Measurements from ENCODE around the gene CSTB. TPM values are rescaled to one million over a fixed set of nuclear protein-coding genes. Genes with fewer than 3 reads are reported as not detected.
A peak's percentile ranks its signal among the peaks of the same experiment; 100 is the strongest.

Gene CSTB
- total RNA-seq, 1 experiment from 2014 or later: 14.9 TPM

- Histone ChIP-seq H3K27ac (no peak overlapping the region), H3K36me3 (no peaks in the 10 kb centered on the region), H3K27me3 (replicated peaks) (no peaks in the 10 kb centered on the region), H3K4me3 (no peak overlapping the region), H3K4me1 (replicated peaks) (peaks cover 33% of the 10 kb centered on the region), H3K9me3 (replicated peaks) (no peaks in the 10 kb centered on the region)
- no peak for DNase-seq (ENCODE audit: low read depth in 1 of 2, low spot score in 2 of 2)
Observed at GRCh38 chr21:43814215-43815106, 38.4 kb upstream of the CSTB start.

DNA sequence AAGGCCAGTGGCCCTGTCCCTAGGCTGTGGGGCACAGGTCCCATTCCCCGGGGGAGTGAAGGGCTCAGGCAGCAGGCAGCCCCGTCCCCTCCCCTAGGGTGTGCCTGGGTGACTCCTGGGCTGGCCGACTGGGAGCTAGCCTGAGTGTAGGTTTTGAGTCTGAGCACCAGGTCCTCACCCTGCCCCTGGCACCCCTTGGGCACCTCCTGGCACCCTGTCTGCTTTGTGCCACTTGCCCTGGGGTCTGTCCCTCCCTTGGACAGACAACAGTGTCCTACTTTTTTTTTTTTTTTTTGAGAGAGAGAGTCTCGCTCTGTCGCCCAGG lies 37.5 kb upstream of the CSTB start:
- H3K27ac ChIP-seq: no peak overlapping the region
- H3K36me3 ChIP-seq: no peaks in the 10 kb centered on the region; the same call in 1 of the 2 replicates
- H3K27me3 ChIP-seq (replicated peaks): no peaks in the 10 kb centered on the region
- DNase-seq (ENCODE audit: low read depth in 1 of 2, low spot score in 2 of 2): no peak
- no peaks in the 10 kb centered on the region for H3K9me3 ChIP-seq (replicated peaks)
- H3K4me3 ChIP-seq: no peak overlapping the region
- H3K4me1 ChIP-seq (replicated peaks): peaks cover 27% of the 10 kb centered on the region

DNA sequence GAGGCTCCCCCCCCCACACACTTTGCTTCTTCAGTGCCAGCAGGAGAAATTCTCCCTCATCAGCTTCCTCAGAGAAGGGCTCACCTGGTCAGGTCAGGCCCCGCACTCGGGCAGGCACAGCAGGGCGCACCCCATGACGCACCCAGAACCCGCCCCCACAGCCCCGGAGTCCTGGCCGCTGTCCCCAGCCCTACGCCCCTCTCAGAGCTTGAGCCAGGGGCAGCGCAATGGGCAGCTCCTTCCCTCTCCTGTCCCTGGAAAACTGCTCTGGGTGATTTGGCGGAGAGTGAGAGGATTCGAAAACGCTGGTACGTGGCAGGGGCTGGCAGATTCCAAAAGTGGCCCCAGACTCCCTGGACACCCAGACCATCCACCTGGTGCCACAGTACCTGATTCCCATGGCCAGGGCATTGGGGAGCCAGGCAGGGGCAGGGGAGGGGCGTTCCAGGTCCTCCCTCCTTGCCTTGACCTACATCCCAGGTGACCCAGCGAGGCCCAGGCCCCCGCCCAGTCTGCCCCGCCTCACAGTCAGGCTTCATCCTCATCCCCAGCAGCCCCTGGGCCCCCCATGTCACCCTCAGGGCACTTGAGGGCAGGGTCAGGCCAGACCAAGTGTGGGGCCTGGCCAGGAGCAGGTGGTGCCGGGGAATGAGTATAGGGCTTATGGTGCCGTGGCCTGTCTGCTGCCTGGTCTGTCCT lies 37.0 kb upstream of the CSTB start:
- DNase-seq (ENCODE audit: low read depth in 1 of 2, low spot score in 2 of 2): no peak
- Histone ChIP-seq H3K36me3 (no peaks in the 10 kb centered on the region; the same call in 1 of the 2 replicates), H3K27me3 (replicated peaks) (no peaks in the 10 kb centered on the region), H3K27ac (peak overlapping the region; percentile 24; the same call in 1 of the 2 replicates), H3K4me1 (replicated peaks) (peaks cover 25% of the 10 kb centered on the region), H3K9me3 (replicated peaks) (no peaks in the 10 kb centered on the region), H3K4me3 (no peak overlapping the region)

DNA sequence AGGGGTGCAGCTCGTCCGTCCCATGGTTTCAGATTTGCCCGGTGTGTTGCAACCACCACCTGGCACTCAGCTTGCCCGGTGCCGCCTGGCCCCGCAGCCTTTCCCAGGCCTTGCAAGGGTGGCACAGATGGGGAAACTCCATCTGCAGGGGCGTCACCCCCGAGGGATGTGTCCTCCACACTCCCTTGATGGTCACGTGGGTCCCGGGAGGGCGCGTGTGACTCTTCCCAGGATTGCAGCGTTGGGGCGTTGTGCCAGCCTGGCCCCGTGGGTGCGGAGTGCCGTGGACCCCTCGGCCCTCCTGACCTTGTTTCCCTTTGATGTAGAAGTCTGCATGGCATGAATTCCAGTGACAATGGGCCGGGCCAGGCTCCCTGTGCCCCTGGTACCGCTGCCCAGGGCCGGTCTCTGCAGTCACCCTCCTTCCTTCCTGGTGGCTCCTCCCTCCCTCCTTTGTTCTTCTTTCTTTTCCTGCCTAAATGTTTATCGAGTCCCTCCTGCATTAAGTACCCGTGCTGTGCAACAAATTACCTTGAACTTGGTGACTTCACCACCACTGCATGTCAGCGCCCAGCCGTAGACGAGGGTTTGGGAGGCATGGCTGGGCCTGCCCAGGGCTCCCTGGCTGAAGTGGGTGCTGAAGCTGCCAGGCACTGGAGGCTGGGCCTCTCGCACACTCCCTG lies 36.2 kb upstream of the CSTB start:
- Histone ChIP-seq H3K4me3 (peak overlapping the region; percentile 18), H3K27me3 (replicated peaks) (no peaks in the 10 kb centered on the region), H3K4me1 (replicated peaks) (peaks cover 25% of the 10 kb centered on the region), H3K9me3 (replicated peaks) (no peaks in the 10 kb centered on the region), H3K36me3 (no peaks in the 10 kb centered on the region; the same call in 1 of the 2 replicates), H3K27ac (peak overlapping the region; percentile 24)
- DNase-seq (ENCODE audit: low read depth in 1 of 2, low spot score in 2 of 2): peak in 1 of 2 experiments; percentile 69

GRCh38 chr21:43811262-43812105 lies 35.4 kb upstream of the CSTB start:
- peak overlapping the region; percentile 18 for H3K4me3 ChIP-seq
- H3K36me3 ChIP-seq: peaks cover 5% of the 10 kb centered on the region; the same call in 1 of the 2 replicates
- H3K27ac ChIP-seq: no peak overlapping the region
- H3K27me3 ChIP-seq (replicated peaks): no peaks in the 10 kb centered on the region
- H3K4me1 ChIP-seq (replicated peaks): peaks cover 25% of the 10 kb centered on the region
- H3K9me3 ChIP-seq (replicated peaks): no peaks in the 10 kb centered on the region
- DNase-seq (ENCODE audit: low read depth in 1 of 2, low spot score in 2 of 2): peak in 1 of 2 experiments; percentile 10

DNA sequence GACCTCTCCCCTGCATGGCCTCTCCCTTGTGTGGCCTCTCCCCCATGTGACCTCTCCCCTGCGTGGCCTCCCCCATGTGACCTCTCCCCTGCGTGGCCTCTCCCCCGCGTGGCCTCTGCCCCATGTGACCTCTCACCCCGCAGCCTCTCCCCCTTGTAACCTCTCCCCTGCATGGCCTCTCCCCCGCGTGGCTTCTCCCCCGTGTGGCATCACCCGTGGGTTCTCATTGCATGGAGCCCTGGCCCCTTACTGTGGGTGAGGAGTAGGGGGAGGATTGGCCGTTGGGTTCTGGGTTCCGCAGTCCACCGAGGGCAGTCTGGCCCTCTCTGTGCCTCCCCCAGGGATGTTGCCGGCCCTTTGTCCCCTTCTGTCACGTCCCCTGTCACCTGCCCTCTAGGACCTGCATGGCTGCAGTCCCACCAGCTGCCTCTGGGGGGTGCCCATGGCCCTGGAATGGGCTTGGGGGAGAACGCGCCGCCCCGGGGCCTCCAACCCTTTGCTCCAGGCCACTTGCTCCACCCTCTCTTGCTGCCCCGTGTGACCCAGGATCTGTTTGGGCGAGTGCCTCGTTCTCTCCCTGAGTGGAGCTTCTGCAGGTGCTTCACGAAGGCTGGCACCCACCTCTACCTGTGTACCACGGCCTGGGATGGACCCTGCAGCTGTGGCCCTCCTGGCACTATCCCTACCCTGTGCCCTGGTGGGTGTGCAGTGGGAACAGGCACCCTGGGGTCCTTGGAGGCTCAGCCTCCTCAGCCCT lies 34.6 kb upstream of the CSTB start:
- H3K36me3 ChIP-seq: peaks cover 13% of the 10 kb centered on the region
- H3K9me3 ChIP-seq (replicated peaks): no peaks in the 10 kb centered on the region
- DNase-seq (ENCODE audit: low read depth in 1 of 2, low spot score in 2 of 2): peak; percentile 77 to 91
- H3K4me3 ChIP-seq: no peak overlapping the region
- peaks cover 25% of the 10 kb centered on the region for H3K4me1 ChIP-seq (replicated peaks)
- H3K27ac ChIP-seq: no peak overlapping the region
- H3K27me3 ChIP-seq (replicated peaks): no peaks in the 10 kb centered on the region

DNA sequence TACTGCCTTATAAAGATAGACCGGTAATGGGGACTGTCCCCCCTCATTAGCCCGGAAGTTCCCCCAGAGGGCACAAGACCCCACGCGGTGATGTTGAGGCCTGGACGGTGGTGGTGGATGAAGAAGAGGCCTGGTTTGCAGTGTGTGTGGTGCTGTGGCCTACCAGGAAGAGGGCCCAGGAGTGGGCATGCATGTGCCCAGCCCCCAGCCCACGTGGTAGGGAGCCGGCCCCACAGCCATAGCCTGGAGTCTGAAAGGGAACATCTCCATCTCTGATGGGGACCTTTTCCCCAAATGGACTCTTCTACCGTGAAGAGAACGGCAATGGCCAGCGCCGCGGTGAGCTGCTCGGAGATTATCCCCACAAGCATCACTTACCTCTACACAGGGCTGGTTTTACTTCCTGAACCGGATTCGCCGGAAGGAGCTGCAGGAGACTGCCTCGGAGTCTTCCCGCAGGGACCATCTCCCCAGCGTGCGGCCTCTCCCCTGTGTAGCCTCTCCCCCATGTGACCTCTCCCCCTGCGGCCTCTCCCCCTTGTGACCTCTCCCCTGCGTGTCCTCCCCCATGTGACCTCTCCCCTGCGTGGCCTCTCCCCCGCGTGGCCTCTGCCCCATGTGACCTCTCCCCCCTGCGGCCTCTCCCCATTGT lies 33.9 kb upstream of the CSTB start:
- H3K4me1 ChIP-seq (replicated peaks): peaks cover 25% of the 10 kb centered on the region
- H3K27me3 ChIP-seq (replicated peaks): no peaks in the 10 kb centered on the region
- no peak for DNase-seq (ENCODE audit: low read depth in 1 of 2, low spot score in 2 of 2)
- H3K4me3 ChIP-seq: no peak overlapping the region
- no peak overlapping the region for H3K27ac ChIP-seq
- H3K9me3 ChIP-seq (replicated peaks): no peaks in the 10 kb centered on the region
- H3K36me3 ChIP-seq: peaks cover 17% of the 10 kb centered on the region

GRCh38 chr21:43809346-43809799 lies 33.3 kb upstream of the CSTB start:
- Histone ChIP-seq H3K4me1 (replicated peaks) (peaks cover 25% of the 10 kb centered on the region), H3K9me3 (replicated peaks) (no peaks in the 10 kb centered on the region), H3K27ac (no peak overlapping the region), H3K36me3 (peaks cover 23% of the 10 kb centered on the region), H3K4me3 (no peak overlapping the region), H3K27me3 (replicated peaks) (no peaks in the 10 kb centered on the region)
- DNase-seq (ENCODE audit: low read depth in 1 of 2, low spot score in 2 of 2): no peak

- no peak overlapping the region for H3K4me3 ChIP-seq
- H3K9me3 ChIP-seq (replicated peaks): no peaks in the 10 kb centered on the region
- no peak for DNase-seq (ENCODE audit: low read depth in 1 of 2, low spot score in 2 of 2)
- H3K4me1 ChIP-seq (replicated peaks): peaks cover 25% of the 10 kb centered on the region
- H3K27ac ChIP-seq: no peak overlapping the region
- peaks cover 28% of the 10 kb centered on the region for H3K36me3 ChIP-seq
- H3K27me3 ChIP-seq (replicated peaks): no peaks in the 10 kb centered on the region
Observed at GRCh38 chr21:43808832-43809251, 32.7 kb upstream of the CSTB start.

DNA sequence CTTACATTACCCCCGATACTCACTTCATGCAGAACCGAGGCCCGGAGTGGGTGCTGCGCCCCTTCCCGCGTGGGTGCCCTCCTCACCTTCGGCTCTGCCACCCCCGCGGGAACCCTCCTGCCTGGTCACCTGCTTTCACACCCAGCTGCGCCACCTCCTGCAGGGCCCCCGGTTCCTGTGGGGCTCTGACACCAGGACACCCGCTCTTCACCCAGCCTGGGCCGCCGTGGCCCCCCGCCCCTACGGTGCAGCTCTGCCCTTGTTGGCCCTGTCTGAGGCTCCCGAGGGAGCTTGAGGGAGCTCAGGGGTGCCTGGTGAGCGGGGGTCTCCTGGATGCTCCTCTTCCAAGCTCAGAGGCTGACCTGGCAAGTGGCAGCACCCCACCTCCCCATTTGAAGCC lies 32.3 kb upstream of the CSTB start:
- Histone ChIP-seq H3K9me3 (replicated peaks) (no peaks in the 10 kb centered on the region), H3K4me1 (replicated peaks) (peaks cover 25% of the 10 kb centered on the region), H3K27ac (no peak overlapping the region), H3K27me3 (replicated peaks) (no peaks in the 10 kb centered on the region), H3K4me3 (no peak overlapping the region), H3K36me3 (peaks cover 33% of the 10 kb centered on the region)
- no peak for DNase-seq (ENCODE audit: low read depth in 1 of 2, low spot score in 2 of 2)

DNA sequence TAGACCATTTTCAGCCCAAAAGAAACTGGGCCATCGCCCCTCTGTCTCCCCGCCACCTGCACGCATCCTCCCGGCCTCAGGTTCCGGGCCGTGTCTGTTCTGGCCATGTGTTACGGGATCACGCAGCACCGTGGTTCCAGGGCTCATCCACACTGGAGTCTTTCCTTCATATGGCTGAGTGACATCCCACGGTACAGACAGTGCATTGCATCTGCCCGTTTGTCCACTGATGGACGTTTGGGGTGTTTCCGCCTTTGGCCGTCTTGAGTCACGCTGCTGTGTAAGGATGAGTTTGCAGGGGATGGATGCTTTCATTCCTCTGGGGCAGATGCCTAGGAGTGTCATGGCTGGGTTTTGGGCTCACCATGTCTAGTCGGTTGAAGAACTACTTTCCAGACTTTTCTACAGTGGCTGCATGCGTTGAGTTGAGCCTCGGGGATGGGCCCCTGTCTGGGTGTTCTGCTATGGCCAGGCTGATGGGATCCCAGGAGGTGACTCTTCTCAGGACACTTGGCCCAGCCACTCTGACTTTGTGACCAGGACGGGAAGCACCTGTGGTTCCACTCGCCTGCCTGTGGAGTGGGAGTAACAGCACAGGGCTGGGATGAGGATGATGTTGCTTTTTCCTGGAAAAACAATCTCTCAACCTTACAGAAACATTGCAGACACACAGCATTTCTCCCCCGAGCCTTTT lies 30.1 kb upstream of the CSTB start:
- Histone ChIP-seq H3K4me1 (replicated peaks) (peaks cover 7% of the 10 kb centered on the region), H3K27ac (no peak overlapping the region), H3K36me3 (peaks cover 55% of the 10 kb centered on the region), H3K4me3 (no peak overlapping the region), H3K27me3 (replicated peaks) (no peaks in the 10 kb centered on the region), H3K9me3 (replicated peaks) (no peaks in the 10 kb centered on the region)
- DNase-seq (ENCODE audit: low read depth in 1 of 2, low spot score in 2 of 2): no peak

Measured in SJSA1 (cell line).